ENCODE data around the gene POFUT2.
A peak's percentile ranks its signal among the peaks of the same experiment; 100 is the strongest.

The POFUT2 gene

DNA sequence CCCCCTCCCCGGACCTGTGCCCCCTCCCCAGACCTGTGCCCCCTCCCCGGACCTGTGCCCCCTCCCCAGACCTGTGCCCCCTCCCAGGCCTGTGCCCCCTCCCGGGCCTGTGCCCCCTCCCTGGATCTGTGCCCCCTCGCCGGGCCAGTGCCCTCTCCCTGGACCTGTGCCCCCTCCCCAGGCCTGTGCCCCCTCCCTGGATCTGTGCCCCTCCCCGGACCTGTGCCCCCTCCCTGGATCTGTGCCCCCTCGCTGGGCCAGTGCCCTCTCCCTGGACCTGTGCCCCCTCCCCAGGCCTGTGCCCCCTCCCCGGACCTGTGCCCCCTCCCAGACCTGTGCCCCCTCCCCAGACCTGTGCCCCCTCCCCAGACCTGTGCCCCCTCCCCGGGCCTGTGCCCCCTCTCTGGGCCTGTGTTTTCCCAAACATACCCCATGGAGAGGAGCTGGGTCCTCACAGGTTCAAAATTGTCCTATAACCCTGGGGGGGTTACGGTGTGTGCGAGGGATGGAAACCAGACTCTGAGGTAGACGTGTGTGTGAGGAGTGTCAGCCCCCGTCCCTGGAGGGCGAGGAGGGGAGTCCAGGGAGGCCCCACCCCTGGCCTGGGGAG is 47.6 kb upstream of the POFUT2 start:
- Histone ChIP-seq H3K27ac (ENCODE audit: low read depth, low read length) (no peak overlapping the region), H2BK12ac (ENCODE audit: low read length) (no peak overlapping the region), H3K4me2 (ENCODE audit: low read length) (no peak overlapping the region), H3K36me3 (ENCODE audit: control insufficient read depth in 1 of 2, insufficient read depth in 2 of 2, low read length in 2 of 2) (no peaks in the 10 kb centered on the region), H2AK5ac (ENCODE audit: low read length) (peak overlapping the region; percentile 35), H3K4me3 (ENCODE audit: low read depth, low read length) (no peak overlapping the region), H3K27me3 (ENCODE audit: insufficient read depth, low read length) (no peaks in the 10 kb centered on the region), H2BK120ac (ENCODE audit: insufficient read depth, low read length, poor library complexity) (no peak overlapping the region), H3K4ac (ENCODE audit: low read depth, low read length) (no peak overlapping the region), H3K18ac (ENCODE audit: low read length) (no peak overlapping the region), H3K4me1 (ENCODE audit: control insufficient read depth in 1 of 2, insufficient read depth in 2 of 2, low read length in 2 of 2) (peaks cover 14 to 24% of the 10 kb centered on the region in 2 experiments), H3K23ac (ENCODE audit: low read length) (no peak overlapping the region), H2AFZ (ENCODE audit: insufficient read depth, low read length, poor library complexity) (no peak overlapping the region), H2BK5ac (ENCODE audit: low read depth, low read length, poor library complexity) (no peak overlapping the region), H4K91ac (ENCODE audit: low read depth, low read length) (peak overlapping the region; percentile 29), H4K8ac (ENCODE audit: low read depth, low read length) (no peak overlapping the region), H3K79me2 (ENCODE audit: control insufficient read depth, insufficient read depth, low read length, poor library complexity) (no peaks in the 10 kb centered on the region), H4K12ac (ENCODE audit: low read depth, low read length) (no peak overlapping the region), H3K9me3 (ENCODE audit: insufficient read depth, low read depth, low read length) (peaks cover 3% of the 10 kb centered on the region), H3K79me1 (ENCODE audit: low read length) (peaks cover 18% of the 10 kb centered on the region), H3K9ac (ENCODE audit: low read length) (no peak overlapping the region), H3K14ac (ENCODE audit: low read length) (no peak overlapping the region)
- DNase-seq = no peak
- no CpG with 5 or more reads among the region's 14 CpGs for WGBS (ENCODE audit: extremely low coverage, insufficient coverage, insufficient read length)

- Histone ChIP-seq H3K27me3 (ENCODE audit: insufficient read depth, low read length) (no peaks in the 10 kb centered on the region), H3K9me3 (ENCODE audit: insufficient read depth, low read depth, low read length) (peaks cover 3% of the 10 kb centered on the region), H3K79me2 (ENCODE audit: control insufficient read depth, insufficient read depth, low read length, poor library complexity) (no peaks in the 10 kb centered on the region), H3K79me1 (ENCODE audit: low read length) (peaks cover 20% of the 10 kb centered on the region), H3K23ac (ENCODE audit: low read length) (no peak overlapping the region), H3K4me2 (ENCODE audit: low read length) (no peak overlapping the region), H2BK120ac (ENCODE audit: insufficient read depth, low read length, poor library complexity) (no peak overlapping the region), H2BK12ac (ENCODE audit: low read length) (peak overlapping the region; percentile 39), H4K91ac (ENCODE audit: low read depth, low read length) (peak overlapping the region; percentile 16), H3K4me1 (ENCODE audit: control insufficient read depth in 1 of 2, insufficient read depth in 2 of 2, low read length in 2 of 2) (peaks cover 19 to 28% of the 10 kb centered on the region in 2 experiments), H3K4me3 (ENCODE audit: low read depth, low read length) (no peak overlapping the region), H3K4ac (ENCODE audit: low read depth, low read length) (no peak overlapping the region), H4K8ac (ENCODE audit: low read depth, low read length) (no peak overlapping the region), H3K9ac (ENCODE audit: low read length) (no peak overlapping the region), H4K12ac (ENCODE audit: low read depth, low read length) (no peak overlapping the region), H2BK5ac (ENCODE audit: low read depth, low read length, poor library complexity) (no peak overlapping the region), H3K27ac (ENCODE audit: low read depth, low read length) (no peak overlapping the region), H3K18ac (ENCODE audit: low read length) (no peak overlapping the region), H2AFZ (ENCODE audit: insufficient read depth, low read length, poor library complexity) (no peak overlapping the region), H3K36me3 (ENCODE audit: control insufficient read depth in 1 of 2, insufficient read depth in 2 of 2, low read length in 2 of 2) (no peaks in the 10 kb centered on the region), H3K14ac (ENCODE audit: low read length) (peak overlapping the region; percentile 49), H2AK5ac (ENCODE audit: low read length) (peak overlapping the region; percentile 81)
- no CpG with 5 or more reads among the region's 9 CpGs for WGBS (ENCODE audit: extremely low coverage, insufficient coverage, insufficient read length)
- DNase-seq = no peak
These were observed 46.9 kb upstream of the POFUT2 start for GRCh38 chr21:45334591-45335081.

GRCh38 chr21:45334134-45334533 is 46.4 kb upstream of the POFUT2 start:
- Histone ChIP-seq H2BK5ac (ENCODE audit: low read depth, low read length, poor library complexity) (no peak overlapping the region), H4K91ac (ENCODE audit: low read depth, low read length) (no peak overlapping the region), H3K36me3 (ENCODE audit: control insufficient read depth in 1 of 2, insufficient read depth in 2 of 2, low read length in 2 of 2) (no peaks in the 10 kb centered on the region), H3K4me3 (ENCODE audit: low read depth, low read length) (no peak overlapping the region), H2BK120ac (ENCODE audit: insufficient read depth, low read length, poor library complexity) (no peak overlapping the region), H4K8ac (ENCODE audit: low read depth, low read length) (no peak overlapping the region), H2AFZ (ENCODE audit: insufficient read depth, low read length, poor library complexity) (no peak overlapping the region), H3K14ac (ENCODE audit: low read length) (no peak overlapping the region), H3K18ac (ENCODE audit: low read length) (no peak overlapping the region), H2BK12ac (ENCODE audit: low read length) (peak overlapping the region; percentile 39), H3K4me2 (ENCODE audit: low read length) (no peak overlapping the region), H3K4ac (ENCODE audit: low read depth, low read length) (no peak overlapping the region), H4K12ac (ENCODE audit: low read depth, low read length) (no peak overlapping the region), H3K23ac (ENCODE audit: low read length) (no peak overlapping the region), H3K79me1 (ENCODE audit: low read length) (peaks cover 25% of the 10 kb centered on the region), H3K27me3 (ENCODE audit: insufficient read depth, low read length) (no peaks in the 10 kb centered on the region), H3K4me1 (ENCODE audit: control insufficient read depth in 1 of 2, insufficient read depth in 2 of 2, low read length in 2 of 2) (peaks cover 24 to 33% of the 10 kb centered on the region in 2 experiments), H3K79me2 (ENCODE audit: control insufficient read depth, insufficient read depth, low read length, poor library complexity) (no peaks in the 10 kb centered on the region), H3K27ac (ENCODE audit: low read depth, low read length) (no peak overlapping the region), H3K9me3 (ENCODE audit: insufficient read depth, low read depth, low read length) (peaks cover 3% of the 10 kb centered on the region), H3K9ac (ENCODE audit: low read length) (no peak overlapping the region), H2AK5ac (ENCODE audit: low read length) (no peak overlapping the region)
- DNase-seq = no peak
- WGBS (ENCODE audit: extremely low coverage, insufficient coverage, insufficient read length) = no CpG with 5 or more reads among the region's 8 CpGs

- H3K18ac ChIP-seq (ENCODE audit: low read length) = peak overlapping the region; percentile 18
- H2BK5ac ChIP-seq (ENCODE audit: low read depth, low read length, poor library complexity) = peak overlapping the region; percentile 27
- peak overlapping the region; percentile 26 for H4K8ac ChIP-seq (ENCODE audit: low read depth, low read length)
- no CpG with 5 or more reads among the region's 18 CpGs for WGBS (ENCODE audit: extremely low coverage, insufficient coverage, insufficient read length)
- H3K4me2 ChIP-seq (ENCODE audit: low read length) = no peak overlapping the region
- peak overlapping the region; percentile 45 for H3K14ac ChIP-seq (ENCODE audit: low read length)
- no peak overlapping the region for H3K27ac ChIP-seq (ENCODE audit: low read depth, low read length)
- peak overlapping the region; percentile 21 for H2BK12ac ChIP-seq (ENCODE audit: low read length)
- peaks cover 26 to 35% of the 10 kb centered on the region in 2 experiments for H3K4me1 ChIP-seq (ENCODE audit: control insufficient read depth in 1 of 2, insufficient read depth in 2 of 2, low read length in 2 of 2)
- H3K36me3 ChIP-seq (ENCODE audit: control insufficient read depth in 1 of 2, insufficient read depth in 2 of 2, low read length in 2 of 2) = no peaks in the 10 kb centered on the region
- no peaks in the 10 kb centered on the region for H3K27me3 ChIP-seq (ENCODE audit: insufficient read depth, low read length)
- no peak overlapping the region for H3K4ac ChIP-seq (ENCODE audit: low read depth, low read length)
- peak overlapping the region; percentile 70 for H4K91ac ChIP-seq (ENCODE audit: low read depth, low read length)
- H2AK5ac ChIP-seq (ENCODE audit: low read length) = peak overlapping the region; percentile 4
- peak overlapping the region; percentile 61 for H2BK120ac ChIP-seq (ENCODE audit: insufficient read depth, low read length, poor library complexity)
- H3K79me2 ChIP-seq (ENCODE audit: control insufficient read depth, insufficient read depth, low read length, poor library complexity) = no peaks in the 10 kb centered on the region
- peaks cover 3% of the 10 kb centered on the region for H3K9me3 ChIP-seq (ENCODE audit: insufficient read depth, low read depth, low read length)
- no peak overlapping the region for H3K9ac ChIP-seq (ENCODE audit: low read length)
- H3K23ac ChIP-seq (ENCODE audit: low read length) = no peak overlapping the region
- DNase-seq = no peak
- peaks cover 29% of the 10 kb centered on the region for H3K79me1 ChIP-seq (ENCODE audit: low read length)
- no peak overlapping the region for H3K4me3 ChIP-seq (ENCODE audit: low read depth, low read length)
- H2AFZ ChIP-seq (ENCODE audit: insufficient read depth, low read length, poor library complexity) = no peak overlapping the region
- H4K12ac ChIP-seq (ENCODE audit: low read depth, low read length) = no peak overlapping the region
These were observed 46.0 kb upstream of the POFUT2 start for GRCh38 chr21:45333583-45334121.

All from trophoblast cell (in vitro differentiated cells and primary cell).